ENCODE results near the gene PARG. TPM values are rescaled to one million over a fixed set of nuclear protein-coding genes. Genes with fewer than 3 reads are reported as not detected.

PARG gene
- total RNA-seq, 2 donors from 2014 or later, result 22.9 to 28.2 TPM

- no peak for ATAC-seq (replicated peaks)
- Mint-ChIP-seq H3K36me3 (ENCODE audit: low read depth) (no peaks in the 10 kb centered on the region), H3K4me3 (no peak overlapping the region), H3K9me3 (no peaks in the 10 kb centered on the region), H3K27me3 (peaks cover 39% of the 10 kb centered on the region), H3K4me1 (no peaks in the 10 kb centered on the region), H3K27ac (no peak overlapping the region)
Measured at GRCh38 chr10:49768329-49768728, 173.5 kb downstream of the PARG start.

Other genes starting within 250 kb of the PARG start
- gene OGDHL, start 179.7 kb downstream of the PARG start, total RNA-seq, result 1 to 10 TPM in 1 of 2 donors, under 1 TPM in 1; 0.21 to 1.6 TPM
- 10 to 100 TPM; 11.5 to 22.1 TPM for gene TIMM23B, start within 50 bp of the PARG start, total RNA-seq
- gene AGAP6, start 46.4 kb upstream of the PARG start, total RNA-seq, result 10 to 100 TPM; 10.5 to 16.4 TPM
- gene WASHC2A, start 125.9 kb upstream of the PARG start, total RNA-seq, result 10 to 100 TPM; 38.4 to 40.7 TPM

All from activated T-helper 17 cell treated with anti-CD3 and anti-CD28 coated beads, Interleukin-2, amount 50 U/mL, for 72 hours (primary cell).